Fibroblast of peridontal ligament (primary cell): ENCODE results near the gene EREG.
"Not testable (repeated sequence)": the region's sequence is repeated elsewhere in the genome, so short reads cannot be mapped to it uniquely, and the experiment has no call there.

Experiments used
- DNase-seq: peaks from one replicate; pipeline ENCODE4 v3.0.0-alpha.2; 2010; ENCODE audit errors: extremely low read depth

Gene EREG

GRCh38 chr4:74390677-74391076 lies 25.7 kb downstream of the EREG start:
- DNase-seq = no peak

- DNase-seq = no peak
Observed at GRCh38 chr4:74391346-74391745, 26.4 kb downstream of the EREG start.

- DNase-seq = no peak
Observed at GRCh38 chr4:74391890-74392475, 27.0 kb downstream of the EREG start.

- peak; percentile 43 for DNase-seq
Observed at GRCh38 chr4:74394476-74395136, 29.7 kb downstream of the EREG start.

- peak; percentile 63 for DNase-seq
Observed at GRCh38 chr4:74395633-74396032, 30.7 kb downstream of the EREG start.

GRCh38 chr4:74397748-74398426 lies 32.9 kb downstream of the EREG start:
- peak; percentile 71 for DNase-seq

GRCh38 chr4:74398894-74399589 lies 34.1 kb downstream of the EREG start:
- not testable (repeated sequence) for DNase-seq

- no peak for DNase-seq
Observed at GRCh38 chr4:74400395-74400794, 35.5 kb downstream of the EREG start.

GRCh38 chr4:74402692-74403456 lies 37.9 kb downstream of the EREG start:
- DNase-seq = no peak

GRCh38 chr4:74407891-74408290 lies 42.9 kb downstream of the EREG start:
- DNase-seq = no peak

GRCh38 chr4:74408639-74409038 lies 43.7 kb downstream of the EREG start:
- DNase-seq = no peak

GRCh38 chr4:74410272-74410671 lies 45.3 kb downstream of the EREG start:
- DNase-seq = peak; percentile 25

- DNase-seq = no peak
Observed at GRCh38 chr4:74412225-74412624, 47.3 kb downstream of the EREG start.

GRCh38 chr4:74413265-74413664 lies 48.3 kb downstream of the EREG start:
- no peak for DNase-seq

GRCh38 chr4:74414149-74414809 lies 49.3 kb downstream of the EREG start:
- no peak for DNase-seq

- peak; percentile 36 for DNase-seq
Observed at GRCh38 chr4:74415602-74416300, 50.8 kb downstream of the EREG start.

- DNase-seq = peak; percentile 80
Observed at GRCh38 chr4:74418063-74418670, 53.2 kb downstream of the EREG start.

- no peak for DNase-seq
Observed at GRCh38 chr4:74420863-74421262, 55.9 kb downstream of the EREG start.

GRCh38 chr4:74423104-74423503 lies 58.2 kb downstream of the EREG start:
- peak; percentile 59 for DNase-seq

GRCh38 chr4:74424111-74424510 lies 59.2 kb downstream of the EREG start:
- no peak for DNase-seq
